ENCODE results near the gene UCHL3.
A peak's percentile ranks its signal among the peaks of the same experiment; 100 is the strongest.
"Not testable (repeated sequence)": the region's sequence is repeated elsewhere in the genome, so short reads cannot be mapped to it uniquely, and the experiment has no call there.

The UCHL3 gene

DNA sequence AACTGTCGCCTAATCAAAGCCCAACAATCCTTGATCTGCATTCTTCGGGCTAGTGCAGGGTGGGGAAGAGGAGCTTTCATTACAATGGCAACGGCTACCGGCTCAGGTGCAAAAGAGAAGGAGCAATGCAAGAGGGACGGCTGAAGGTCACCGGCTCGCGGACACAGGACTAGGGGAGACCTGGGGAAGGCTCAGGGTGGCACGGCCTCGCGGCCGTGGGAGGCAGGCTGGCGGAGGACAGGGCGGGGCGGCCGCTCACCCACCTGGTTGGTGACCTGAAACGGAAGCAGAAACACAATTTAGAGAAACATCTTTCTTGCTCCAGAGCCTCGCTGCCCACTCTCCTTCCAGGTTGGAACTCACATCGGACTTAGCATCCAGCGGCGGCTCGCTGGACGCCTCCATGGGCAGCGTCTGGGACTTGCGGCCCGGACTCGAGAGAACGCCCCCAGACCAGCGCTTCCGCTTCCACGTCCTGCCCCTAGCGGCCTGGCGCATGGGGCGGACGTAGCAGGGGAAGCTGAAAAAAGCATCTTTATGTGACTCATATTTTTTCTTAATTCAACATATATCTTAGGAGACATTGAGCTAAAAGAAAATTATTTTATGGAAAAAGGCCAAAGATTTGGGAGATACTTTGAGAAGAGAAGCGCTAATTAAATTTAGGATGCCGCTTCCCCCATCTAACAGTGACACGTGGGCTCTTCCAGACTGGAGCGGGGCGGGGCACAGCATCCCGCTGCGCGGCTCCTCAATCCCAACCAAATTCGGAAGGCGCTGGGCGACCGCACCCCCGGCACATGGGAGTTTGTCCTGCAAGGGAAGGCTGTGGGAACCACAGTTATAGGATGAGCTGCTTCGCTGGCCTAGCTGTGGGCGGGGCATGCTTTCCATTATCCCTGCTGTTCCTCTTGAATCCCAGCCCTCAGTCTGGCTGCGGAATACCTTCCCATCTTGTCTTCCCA is 11.9 kb upstream of the UCHL3 start, which contains the start of gene COMMD6:
COMMD6 (minus strand) TSS at position 441 of the 965 bp plus-strand sequence; CDS start at position 405, 36 bp downstream.
- Mint-ChIP-seq H3K27ac (peak within 1 kb of the TSS; percentile 91), H3K4me1 (ENCODE audit: low read depth) (peaks cover 39% of the 10 kb centered on the region), H3K36me3 (ENCODE audit: low read depth) (peaks cover 24% of the 10 kb centered on the region), H3K9me3 (no peaks in the 10 kb centered on the region), H3K4me3 (peak within 1 kb of the TSS; percentile 98), H3K27me3 (no peaks in the 10 kb centered on the region)

DNA sequence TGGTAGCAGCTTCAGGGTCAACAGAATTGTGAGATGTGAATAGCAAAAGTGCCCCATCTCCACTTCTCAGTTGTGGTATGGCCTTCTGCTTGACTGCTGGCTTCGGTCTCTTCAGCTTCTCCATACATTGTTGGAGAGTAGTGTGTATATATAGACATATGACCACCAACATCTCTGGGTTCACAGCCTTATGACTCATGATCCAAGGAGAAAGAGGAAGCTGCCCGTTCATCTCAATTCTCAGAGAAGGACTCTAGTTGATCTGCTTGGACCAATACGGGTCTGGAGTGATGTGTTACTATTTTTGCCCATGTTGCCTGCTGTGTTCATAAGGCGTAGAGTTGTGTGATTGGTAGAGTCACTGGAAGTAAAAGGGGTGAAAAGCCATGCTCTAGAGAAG is 8.3 kb upstream of the UCHL3 start:
- Mint-ChIP-seq H3K27me3 (no peaks in the 10 kb centered on the region), H3K9me3 (no peaks in the 10 kb centered on the region), H3K4me3 (no peak overlapping the region), H3K36me3 (ENCODE audit: low read depth) (peaks cover under 1% of the 10 kb centered on the region), H3K4me1 (ENCODE audit: low read depth) (peaks cover 16% of the 10 kb centered on the region), H3K27ac (no peak overlapping the region)

DNA sequence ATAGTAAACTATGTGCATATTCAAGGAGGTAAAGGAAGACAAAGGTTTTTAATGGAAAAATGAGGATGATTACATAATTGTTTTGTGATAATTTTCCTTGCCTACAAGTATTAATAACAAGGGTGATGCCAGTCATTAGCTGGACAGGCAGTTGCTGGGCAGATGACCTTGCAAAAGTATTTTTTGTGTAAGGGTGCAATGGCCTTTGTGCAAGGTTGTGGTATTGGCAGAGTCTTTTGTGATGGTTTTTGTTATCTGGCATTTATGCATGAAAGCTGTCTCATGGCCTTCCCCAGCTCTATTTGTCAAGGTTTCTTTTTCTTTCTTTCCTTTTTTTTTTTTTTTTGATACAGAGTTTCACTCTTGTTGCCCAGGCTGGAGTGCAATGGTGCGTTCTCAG is 7.6 kb upstream of the UCHL3 start:
- Mint-ChIP-seq H3K9me3 (no peaks in the 10 kb centered on the region), H3K4me3 (no peak overlapping the region), H3K27ac (no peak overlapping the region), H3K4me1 (ENCODE audit: low read depth) (peaks cover 9% of the 10 kb centered on the region), H3K36me3 (ENCODE audit: low read depth) (no peaks in the 10 kb centered on the region), H3K27me3 (no peaks in the 10 kb centered on the region)

DNA sequence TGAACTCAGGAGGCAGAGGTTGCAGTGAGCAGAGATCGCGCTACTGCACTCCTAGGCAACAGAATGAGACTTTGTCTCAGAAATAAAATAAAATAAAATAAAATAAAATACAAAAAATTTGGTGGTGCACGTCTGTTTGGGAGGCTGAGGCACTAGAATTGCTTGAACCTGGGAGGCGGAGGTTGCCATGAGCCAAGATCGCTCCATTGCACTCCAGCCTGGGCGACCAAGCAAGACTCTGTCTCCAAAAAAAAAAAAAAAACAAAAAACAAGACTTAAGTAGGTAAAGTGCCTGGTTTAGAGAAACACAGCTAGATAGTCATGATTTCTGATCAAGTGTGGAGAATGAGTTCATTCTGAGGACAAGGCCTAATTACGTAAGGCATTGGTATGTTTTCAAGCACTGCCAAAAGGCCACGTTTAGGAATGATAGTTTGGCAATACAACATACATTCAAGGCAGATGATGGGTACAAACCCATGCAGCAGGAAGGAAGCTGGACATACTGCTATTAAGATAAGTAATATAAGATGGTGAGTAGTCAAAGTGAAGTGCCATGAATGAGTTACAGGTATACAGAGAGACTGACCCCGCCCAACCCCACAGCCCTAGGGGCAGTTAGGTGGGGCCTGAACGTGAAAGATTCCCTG is 4.8 kb upstream of the UCHL3 start:
- Mint-ChIP-seq H3K9me3 (no peaks in the 10 kb centered on the region), H3K27ac (no peak overlapping the region), H3K4me3 (no peak overlapping the region), H3K36me3 (ENCODE audit: low read depth) (no peaks in the 10 kb centered on the region), H3K27me3 (no peaks in the 10 kb centered on the region), H3K4me1 (ENCODE audit: low read depth) (peaks cover 13% of the 10 kb centered on the region)

DNA sequence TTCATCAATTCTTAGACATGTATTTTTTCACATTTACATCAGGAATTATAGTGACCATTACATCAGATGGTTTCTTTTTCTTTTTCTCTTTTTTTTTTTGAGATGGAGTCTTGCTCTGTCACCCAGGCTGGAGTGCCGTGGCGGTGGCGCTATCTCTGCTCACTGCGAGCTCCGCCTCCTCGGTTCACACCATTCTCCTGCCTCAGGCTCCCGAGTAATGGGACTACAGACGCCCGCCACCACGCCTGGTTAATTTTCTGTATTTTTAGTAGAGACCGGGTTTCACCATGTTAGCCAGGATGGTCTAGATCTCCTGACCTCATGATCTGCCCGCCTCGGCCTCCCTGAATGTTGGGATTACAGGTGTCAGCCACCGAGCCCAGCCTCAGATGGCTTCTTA is 4.2 kb upstream of the UCHL3 start:
- not testable (repeated sequence) for H3K36me3 Mint-ChIP-seq (ENCODE audit: low read depth); H3K27me3 Mint-ChIP-seq; H3K9me3 Mint-ChIP-seq; H3K27ac Mint-ChIP-seq; H3K4me3 Mint-ChIP-seq
- peaks cover 17% of the 10 kb centered on the region for H3K4me1 Mint-ChIP-seq (ENCODE audit: low read depth)

DNA sequence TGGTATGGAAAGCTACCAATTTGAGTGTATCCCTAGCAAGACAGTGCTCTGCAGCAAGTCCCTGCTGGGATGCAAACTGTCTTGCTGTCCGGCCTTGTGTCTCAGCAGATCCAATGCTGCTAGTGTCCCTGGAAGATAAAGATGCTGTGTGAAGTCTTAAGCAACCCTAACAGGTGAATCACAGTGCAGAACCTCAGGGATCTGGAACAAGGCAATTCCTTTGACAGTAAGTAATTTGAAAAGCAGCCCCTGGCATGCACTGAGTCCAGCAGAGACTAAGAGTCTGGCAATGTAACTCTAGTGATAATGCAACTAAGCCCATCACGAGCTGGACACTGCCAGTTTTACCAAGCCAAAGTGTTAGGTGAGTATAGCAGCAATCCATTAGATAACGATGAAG is 1.7 kb upstream of the UCHL3 start:
- Mint-ChIP-seq H3K4me3 (no peak overlapping the region), H3K9me3 (no peaks in the 10 kb centered on the region), H3K27me3 (no peaks in the 10 kb centered on the region), H3K4me1 (ENCODE audit: low read depth) (peaks cover 37% of the 10 kb centered on the region), H3K27ac (no peak overlapping the region), H3K36me3 (ENCODE audit: low read depth) (no peaks in the 10 kb centered on the region)

DNA sequence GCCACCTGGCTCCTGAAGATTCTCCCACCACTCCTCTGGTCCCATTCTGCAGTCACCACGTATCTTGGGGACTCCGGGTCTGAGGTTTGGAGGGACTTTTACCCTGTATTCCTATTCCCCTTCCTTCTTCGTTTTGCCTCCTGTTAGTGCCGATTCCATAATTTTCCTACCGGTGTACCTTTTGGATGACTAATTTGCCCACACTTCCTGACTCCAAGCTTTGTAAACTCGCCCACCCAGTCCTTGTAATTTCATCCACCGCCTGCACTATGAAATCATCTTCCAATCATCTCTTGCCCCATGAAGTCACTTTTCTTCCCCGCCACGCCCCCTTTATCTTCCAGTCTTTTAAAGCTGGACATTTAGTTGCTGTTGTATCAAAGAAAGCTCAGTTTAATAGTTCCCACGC is 572 bp downstream of the UCHL3 start:
- Mint-ChIP-seq H3K9me3 (no peaks in the 10 kb centered on the region), H3K27me3 (no peaks in the 10 kb centered on the region), H3K27ac (peak overlapping the region; percentile 97), H3K36me3 (ENCODE audit: low read depth) (peaks cover 22% of the 10 kb centered on the region), H3K4me3 (peak overlapping the region; percentile 93), H3K4me1 (ENCODE audit: low read depth) (peaks cover 57% of the 10 kb centered on the region)

DNA sequence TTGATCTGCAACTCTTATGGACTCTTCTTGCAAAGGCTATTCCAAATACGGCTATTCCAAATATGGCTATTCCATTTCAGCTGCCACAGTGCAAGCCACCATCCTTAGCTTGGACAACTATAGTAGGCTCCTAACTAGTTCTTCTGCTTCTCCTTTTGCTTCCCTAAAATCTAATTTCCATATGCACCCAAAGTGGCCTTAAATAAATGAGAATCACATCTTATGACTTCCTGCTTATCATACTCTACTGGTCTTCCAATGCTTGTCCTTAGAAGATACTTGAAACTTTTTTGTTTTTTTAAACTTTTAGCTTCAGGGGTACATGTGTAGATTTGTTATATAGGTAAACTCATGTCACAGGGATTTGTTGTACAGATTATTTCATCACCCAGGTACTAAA is 4.9 kb downstream of the UCHL3 start:
- peaks cover 41% of the 10 kb centered on the region for H3K36me3 Mint-ChIP-seq (ENCODE audit: low read depth)
- H3K27ac Mint-ChIP-seq, result no peak overlapping the region
- H3K4me1 Mint-ChIP-seq (ENCODE audit: low read depth), result peaks cover 71% of the 10 kb centered on the region
- no peak overlapping the region for H3K4me3 Mint-ChIP-seq
- H3K27me3 Mint-ChIP-seq, result no peaks in the 10 kb centered on the region
- H3K9me3 Mint-ChIP-seq, result no peaks in the 10 kb centered on the region

DNA sequence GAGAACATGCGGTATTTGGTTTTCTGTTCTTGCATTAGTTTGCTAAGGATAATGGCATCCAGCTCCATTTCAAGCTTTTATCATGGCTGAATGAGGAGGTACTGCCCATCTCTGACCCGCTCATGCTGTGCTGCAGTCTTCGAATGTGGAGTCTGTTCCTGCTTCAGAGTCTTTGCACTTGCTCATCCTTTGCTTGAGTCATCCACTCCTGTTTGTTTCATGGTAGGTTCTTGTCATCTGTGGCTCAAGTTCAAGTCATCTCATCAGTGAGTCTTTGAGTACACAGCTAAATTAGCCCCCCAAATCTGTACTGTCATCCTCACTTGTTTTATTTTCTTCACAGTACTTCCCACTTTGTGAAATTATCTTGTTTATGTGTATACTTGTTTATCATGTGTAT is 5.4 kb downstream of the UCHL3 start:
- Mint-ChIP-seq H3K4me3 (no peak overlapping the region), H3K27me3 (no peaks in the 10 kb centered on the region), H3K4me1 (ENCODE audit: low read depth) (peaks cover 75% of the 10 kb centered on the region), H3K27ac (no peak overlapping the region), H3K36me3 (ENCODE audit: low read depth) (peaks cover 43% of the 10 kb centered on the region), H3K9me3 (no peaks in the 10 kb centered on the region)

DNA sequence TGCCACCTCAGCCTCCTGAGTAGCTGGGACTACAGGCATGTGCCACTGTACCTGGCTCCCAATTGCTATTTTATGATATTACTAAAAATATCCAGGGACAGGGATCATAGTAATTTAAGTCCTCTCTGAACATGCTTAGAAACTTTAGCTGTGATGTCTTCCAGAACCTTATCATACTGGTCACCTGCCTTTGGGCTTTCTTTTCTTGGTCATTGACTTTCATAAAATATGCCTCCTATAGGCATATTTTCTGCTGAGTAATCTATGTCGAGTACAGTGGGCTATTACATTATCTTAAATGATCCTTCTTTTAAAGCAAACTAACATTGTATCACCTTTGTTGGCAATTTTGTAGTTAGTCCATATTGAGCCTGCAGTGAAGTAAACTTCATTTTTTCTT is 6.2 kb downstream of the UCHL3 start:
- Mint-ChIP-seq H3K9me3 (no peaks in the 10 kb centered on the region), H3K27ac (no peak overlapping the region), H3K36me3 (ENCODE audit: low read depth) (peaks cover 51% of the 10 kb centered on the region), H3K4me3 (no peak overlapping the region), H3K27me3 (no peaks in the 10 kb centered on the region), H3K4me1 (ENCODE audit: low read depth) (peaks cover 66% of the 10 kb centered on the region)

DNA sequence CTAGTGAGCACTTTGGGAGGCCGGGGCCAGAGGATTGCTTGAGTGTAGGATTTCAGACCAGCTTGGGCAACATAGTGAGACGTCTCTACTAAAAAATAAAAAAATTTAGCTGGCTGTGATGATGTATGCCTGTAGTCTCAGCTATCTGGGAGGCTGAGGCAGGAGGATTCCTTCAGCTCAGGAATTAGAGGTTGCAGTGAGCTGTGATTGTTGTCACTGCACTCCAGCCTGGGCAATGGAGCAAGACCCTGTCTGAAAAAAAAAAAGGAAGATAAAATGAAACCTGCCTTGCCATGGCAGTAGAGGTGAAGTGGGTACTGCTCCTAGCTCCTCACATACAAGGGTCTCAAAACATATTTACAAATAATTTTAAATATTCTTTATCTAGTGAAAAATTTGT is 7.4 kb downstream of the UCHL3 start:
- Mint-ChIP-seq H3K4me3 (no peak overlapping the region), H3K27me3 (no peaks in the 10 kb centered on the region), H3K27ac (no peak overlapping the region), H3K4me1 (ENCODE audit: low read depth) (peaks cover 55% of the 10 kb centered on the region), H3K36me3 (ENCODE audit: low read depth) (peaks cover 52% of the 10 kb centered on the region), H3K9me3 (no peaks in the 10 kb centered on the region)

DNA sequence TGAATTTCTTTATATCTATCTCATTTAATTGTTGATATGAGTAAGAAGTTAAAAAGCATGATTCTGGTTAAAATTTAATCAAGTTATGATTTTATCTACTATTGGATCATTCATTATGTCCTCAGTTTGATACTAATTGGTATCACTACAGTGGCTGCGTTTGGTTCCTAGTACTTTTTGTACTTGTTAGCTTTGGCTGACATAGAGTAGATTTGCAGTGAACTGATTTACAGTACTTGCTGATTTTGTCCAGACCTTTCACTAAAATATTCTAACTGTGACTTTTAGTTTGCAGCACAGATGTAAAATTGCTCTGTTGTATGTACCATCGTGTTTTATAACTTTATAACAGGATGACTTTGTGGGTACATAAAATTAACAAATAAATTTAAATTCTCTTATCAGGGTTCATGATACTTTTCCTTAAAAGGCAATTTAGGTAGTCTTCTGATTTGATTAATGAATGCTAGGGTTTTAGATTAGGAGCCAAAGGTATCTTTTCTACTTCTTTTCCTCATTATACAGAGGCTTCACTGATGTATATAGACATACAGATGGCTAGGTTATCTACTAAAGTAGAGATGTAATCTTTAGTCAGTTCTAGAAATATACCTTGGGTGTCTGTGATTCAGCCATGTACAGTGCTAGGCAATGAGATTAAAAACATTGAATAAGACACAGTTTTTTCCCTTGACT is 8.7 kb downstream of the UCHL3 start:
- Mint-ChIP-seq H3K9me3 (no peaks in the 10 kb centered on the region), H3K4me1 (ENCODE audit: low read depth) (peaks cover 48% of the 10 kb centered on the region), H3K27ac (no peak overlapping the region), H3K4me3 (no peak overlapping the region), H3K27me3 (no peaks in the 10 kb centered on the region), H3K36me3 (ENCODE audit: low read depth) (peaks cover 49% of the 10 kb centered on the region)

DNA sequence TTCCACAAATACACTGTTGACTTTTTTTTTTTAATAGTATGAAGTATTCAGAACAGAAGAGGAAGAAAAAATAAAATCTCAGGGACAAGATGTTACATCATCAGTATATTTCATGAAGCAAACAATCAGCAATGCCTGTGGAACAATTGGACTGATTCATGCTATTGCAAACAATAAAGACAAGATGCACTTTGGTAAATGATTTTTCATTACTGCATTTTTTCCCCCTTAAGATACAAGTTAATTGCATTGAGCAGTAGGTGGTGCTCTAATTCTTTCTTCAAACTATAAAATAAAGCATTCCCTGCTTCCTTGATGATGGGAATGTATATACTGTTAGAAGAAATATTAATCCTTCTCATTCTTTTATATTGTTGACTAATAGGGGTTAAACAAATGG is 17.1 kb downstream of the UCHL3 start:
- Mint-ChIP-seq H3K4me1 (ENCODE audit: low read depth) (no peaks in the 10 kb centered on the region), H3K9me3 (no peaks in the 10 kb centered on the region), H3K27ac (no peak overlapping the region), H3K36me3 (ENCODE audit: low read depth) (peaks cover 48% of the 10 kb centered on the region), H3K4me3 (no peak overlapping the region), H3K27me3 (no peaks in the 10 kb centered on the region)

DNA sequence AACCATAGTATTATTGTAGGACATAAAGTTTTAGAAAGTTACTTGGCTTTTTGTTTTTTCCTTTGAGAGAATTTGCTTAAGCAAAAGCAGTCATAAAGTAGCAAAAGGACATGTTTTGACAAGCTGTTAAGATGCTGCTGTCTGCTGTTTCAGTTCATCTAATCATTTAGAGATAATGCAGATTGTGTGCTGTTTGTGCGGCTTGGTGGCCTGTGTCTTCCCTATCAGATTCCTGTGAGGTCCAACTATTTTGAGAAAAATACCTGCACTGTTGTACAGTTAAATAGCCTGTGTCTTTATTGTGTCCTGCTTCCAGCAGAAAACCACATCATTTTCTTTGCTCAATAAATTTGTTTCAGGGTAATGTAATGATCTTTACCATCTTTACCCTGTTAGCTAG is 20.0 kb downstream of the UCHL3 start:
- Mint-ChIP-seq H3K27ac (peak overlapping the region; percentile 70), H3K27me3 (no peaks in the 10 kb centered on the region), H3K36me3 (ENCODE audit: low read depth) (peaks cover 65% of the 10 kb centered on the region), H3K4me1 (ENCODE audit: low read depth) (no peaks in the 10 kb centered on the region), H3K4me3 (no peak overlapping the region), H3K9me3 (peaks cover under 1% of the 10 kb centered on the region)

DNA sequence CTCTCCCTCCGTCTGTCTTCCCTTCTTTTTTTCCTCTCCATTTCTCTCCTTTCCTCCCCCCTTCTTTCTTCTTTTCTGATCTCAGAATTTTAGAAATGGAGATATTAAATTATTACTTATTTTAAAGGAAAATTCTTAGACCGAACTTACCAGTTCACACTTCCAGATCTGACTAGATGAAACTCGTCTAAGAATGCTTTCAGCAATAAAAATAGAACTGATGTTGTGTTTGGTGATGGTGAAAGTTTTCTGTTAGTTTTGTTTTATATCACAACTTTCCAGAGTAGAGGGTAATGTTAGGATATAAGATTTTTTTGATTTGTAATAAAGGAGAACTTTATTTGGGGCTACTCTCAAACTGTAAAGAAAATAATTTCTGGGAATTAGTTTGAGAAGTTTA is 29.9 kb downstream of the UCHL3 start:
- Mint-ChIP-seq H3K27me3 (no peaks in the 10 kb centered on the region), H3K4me1 (ENCODE audit: low read depth) (peaks cover 15% of the 10 kb centered on the region), H3K27ac (peak overlapping the region; percentile 19), H3K9me3 (peaks cover 10% of the 10 kb centered on the region), H3K4me3 (no peak overlapping the region), H3K36me3 (ENCODE audit: low read depth) (peaks cover 75% of the 10 kb centered on the region)
